ENCODE data around the gene CENPB. TPM values are rescaled to one million over a fixed set of nuclear protein-coding genes. Genes with fewer than 3 reads are reported as not detected.

Gene CENPB
- total and polyA plus RNA-seq, 12 donors, result 52.3 to 95.7 (median 67.7) TPM

DNA sequence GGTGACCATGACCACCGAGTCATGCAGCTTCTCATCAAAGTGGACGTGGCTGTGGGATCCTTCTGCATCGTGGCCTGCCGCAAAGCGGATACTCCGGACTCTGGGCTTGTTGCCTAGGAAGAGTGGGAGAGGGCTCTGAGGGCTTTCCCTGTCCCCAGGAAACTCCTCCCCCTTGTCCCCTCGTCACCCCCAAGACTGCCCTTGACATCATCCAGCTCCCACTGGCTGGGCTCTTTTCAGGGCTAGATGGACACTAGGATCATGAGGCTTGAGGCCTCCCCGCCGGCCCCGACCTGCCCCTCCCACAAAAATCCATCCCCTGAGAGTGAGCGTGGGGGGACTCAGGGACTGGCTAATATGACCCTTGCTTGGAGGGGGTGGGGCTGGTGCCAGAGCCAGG, 28.0 kb downstream of the CENPB start:
- WGBS, 2 donors, result 62 to 77% methylated on average over 11 of the region's 11 CpGs

DNA sequence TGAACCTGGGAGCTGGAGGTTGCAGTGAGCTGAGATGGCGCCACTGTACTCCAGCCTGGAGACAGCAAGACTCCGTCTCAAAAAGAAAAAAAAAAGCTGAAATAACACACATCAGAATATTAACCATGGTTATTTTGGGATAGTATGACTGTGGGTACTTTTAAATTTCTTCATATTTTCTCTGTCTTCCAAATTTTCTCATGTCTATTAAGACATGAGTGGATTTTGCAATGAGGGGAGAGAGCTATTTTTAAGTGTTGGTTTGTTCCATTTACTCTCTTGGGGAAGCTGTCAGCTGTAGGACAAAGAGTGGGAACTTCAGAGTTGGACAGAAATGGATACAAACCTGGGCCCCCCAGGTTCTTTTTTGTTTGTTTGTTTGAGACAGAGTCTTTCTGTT, 29.3 kb downstream of the CENPB start:
- 75 to 83% methylated on average over 2 of the region's 2 CpGs for WGBS, 2 donors
- no peaks in the 10 kb centered on the region for H3K9me3 ChIP-seq
- TF ChIP-seq, protein P1, sequence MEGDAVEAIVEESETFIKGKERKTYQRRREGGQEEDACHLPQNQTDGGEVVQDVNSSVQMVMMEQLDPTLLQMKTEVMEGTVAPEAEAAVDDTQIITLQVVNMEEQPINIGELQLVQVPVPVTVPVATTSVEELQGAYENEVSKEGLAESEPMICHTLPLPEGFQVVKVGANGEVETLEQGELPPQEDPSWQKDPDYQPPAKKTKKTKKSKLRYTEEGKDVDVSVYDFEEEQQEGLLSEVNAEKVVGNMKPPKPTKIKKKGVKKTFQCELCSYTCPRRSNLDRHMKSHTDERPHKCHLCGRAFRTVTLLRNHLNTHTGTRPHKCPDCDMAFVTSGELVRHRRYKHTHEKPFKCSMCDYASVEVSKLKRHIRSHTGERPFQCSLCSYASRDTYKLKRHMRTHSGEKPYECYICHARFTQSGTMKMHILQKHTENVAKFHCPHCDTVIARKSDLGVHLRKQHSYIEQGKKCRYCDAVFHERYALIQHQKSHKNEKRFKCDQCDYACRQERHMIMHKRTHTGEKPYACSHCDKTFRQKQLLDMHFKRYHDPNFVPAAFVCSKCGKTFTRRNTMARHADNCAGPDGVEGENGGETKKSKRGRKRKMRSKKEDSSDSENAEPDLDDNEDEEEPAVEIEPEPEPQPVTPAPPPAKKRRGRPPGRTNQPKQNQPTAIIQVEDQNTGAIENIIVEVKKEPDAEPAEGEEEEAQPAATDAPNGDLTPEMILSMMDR (IDR thresholded peaks at IDR 0.05), result no peak
- peaks cover 0 to 36% (median 0%) of the 10 kb centered on the region in 9 donors for H3K36me3 ChIP-seq
- peak in 1 of 8 donors; percentile 4 for ATAC-seq
- H3K27me3 ChIP-seq, result no peaks in the 10 kb centered on the region
- H3K4me1 ChIP-seq, result peaks cover 0 to 51% (median 13%) of the 10 kb centered on the region in 9 donors
- intact Hi-C loops (cut with DNase I), result loop anchor here in 1 of 10 donors (10.0 kb wide), 1 partner anchor 82 kb away; no protein-coding TSS in a partner anchor
- DNase-seq, result no peak
- H3K4me3 ChIP-seq, result no peak overlapping the region
- H3K27ac ChIP-seq, result peak overlapping the region in 7 of 10 donors; percentile 27 to 67 (median 60)

More for the DNA sequence above, 28.0 kb downstream of the CENPB start:
- no peaks in the 10 kb centered on the region for H3K9me3 ChIP-seq
- TF ChIP-seq, protein P1 (IDR thresholded peaks at IDR 0.05), result no peak
- peak; percentile 22 to 59 (median 46) for ATAC-seq
- peaks cover 0 to 38% (median 7%) of the 10 kb centered on the region in 9 donors for H3K4me1 ChIP-seq
- intact Hi-C loops (cut with DNase I), result loop anchor here in 1 of 10 donors (10.0 kb wide), 1 partner anchor 84 kb away; no protein-coding TSS in a partner anchor
- no peaks in the 10 kb centered on the region for H3K27me3 ChIP-seq
- DNase-seq, result peak; percentile 51 to 57
- no peak overlapping the region for H3K4me3 ChIP-seq
- peaks cover 0 to 36% (median 0%) of the 10 kb centered on the region in 9 donors for H3K36me3 ChIP-seq
- peak overlapping the region in 9 of 10 donors; percentile 25 to 68 (median 57) for H3K27ac ChIP-seq

DNA sequence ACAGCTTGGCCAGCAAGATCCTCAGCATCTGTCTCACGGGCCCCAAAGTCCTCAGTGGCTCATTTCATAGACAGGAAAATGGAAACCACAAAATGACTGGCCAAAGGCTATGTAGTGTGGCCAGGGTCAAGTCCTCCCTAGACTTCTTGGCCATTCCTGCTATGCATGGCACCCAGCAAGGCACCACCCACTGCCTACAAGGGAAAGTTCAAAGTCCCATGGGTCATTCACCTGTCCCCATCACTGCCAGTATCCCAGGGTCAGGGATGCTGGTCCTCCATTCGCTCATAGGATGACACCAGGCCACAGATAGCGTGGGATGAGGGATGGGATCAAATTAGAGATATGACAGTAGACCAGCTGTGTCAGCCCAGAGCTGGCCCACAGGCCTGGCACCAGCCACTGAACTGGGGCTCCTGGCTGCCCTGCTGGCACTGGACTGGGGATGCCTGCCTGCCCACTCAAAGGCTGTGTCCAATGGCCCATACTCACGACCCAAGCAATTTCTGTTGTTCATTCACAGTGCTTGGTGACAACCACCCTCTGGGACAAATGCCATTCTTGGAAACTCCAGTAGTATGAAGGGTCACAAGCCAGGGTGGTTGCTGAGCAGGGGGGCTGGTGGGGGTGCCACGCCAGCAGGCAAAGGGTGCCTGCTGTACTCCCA, 30.6 kb downstream of the CENPB start:
- no peak overlapping the region for H3K4me3 ChIP-seq
- H3K36me3 ChIP-seq, result peaks cover 0 to 48% (median 0%) of the 10 kb centered on the region in 9 donors
- peaks cover 0 to 8% (median 1%) of the 10 kb centered on the region in 7 donors for H3K27me3 ChIP-seq
- WGBS, 2 donors, result 81 to 85% methylated on average over 4 to 5 of the region's 5 CpGs
- H3K27ac ChIP-seq, result peak overlapping the region in 2 of 10 donors; percentile 50 to 67
- H3K9me3 ChIP-seq, result no peaks in the 10 kb centered on the region
- intact Hi-C loops (cut with DNase I), result loop anchor here in 1 of 10 donors (10.0 kb wide), 1 partner anchor 81 kb away; no protein-coding TSS in a partner anchor
- ATAC-seq (no peak), DNase-seq (no peak)
- H3K4me1 ChIP-seq, result peaks cover 0 to 64% (median 21%) of the 10 kb centered on the region in 9 donors
- TF ChIP-seq, protein P1 (IDR thresholded peaks at IDR 0.05), result no peak

DNA sequence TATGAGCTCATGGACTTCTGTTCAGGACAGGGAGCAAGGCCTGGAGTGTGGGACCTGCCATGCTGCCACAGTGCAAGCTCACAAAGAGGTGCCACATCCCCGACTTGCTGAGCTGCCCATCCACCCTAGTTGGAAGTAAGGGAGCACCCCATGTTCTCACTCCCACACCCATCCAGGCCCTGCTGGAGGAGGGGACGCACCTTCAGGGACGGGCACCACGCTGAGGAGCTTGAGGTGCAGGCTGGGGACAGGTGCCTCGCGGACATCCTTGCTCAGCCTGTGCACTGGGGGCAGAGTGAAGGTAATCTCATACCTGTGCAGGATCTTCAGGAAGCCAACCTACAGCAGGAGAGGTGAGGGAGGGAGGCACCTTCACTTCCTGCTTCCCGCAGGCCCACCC, 31.3 kb downstream of the CENPB start:
- TF ChIP-seq, protein P1 (IDR thresholded peaks at IDR 0.05), result no peak
- H3K9me3 ChIP-seq, result no peaks in the 10 kb centered on the region
- ATAC-seq (no peak), DNase-seq (no peak)
- 83 to 92% methylated on average over 7 of the region's 7 CpGs for WGBS, 2 donors
- intact Hi-C loops (cut with DNase I), result loop anchor here in 1 of 10 donors (10.0 kb wide), 1 partner anchor 80 kb away; no protein-coding TSS in a partner anchor
- peaks cover 0 to 64% (median 21%) of the 10 kb centered on the region in 9 donors for H3K4me1 ChIP-seq
- no peak overlapping the region for H3K4me3 ChIP-seq
- peaks cover 0 to 13% (median 8%) of the 10 kb centered on the region in 7 donors for H3K27me3 ChIP-seq
- H3K36me3 ChIP-seq, result peaks cover 0 to 55% (median 0%) of the 10 kb centered on the region in 9 donors
- H3K27ac ChIP-seq, result no peak overlapping the region

All from heart right ventricle (tissue), 16 donors.